Fibroblast of the aortic adventitia (primary cell): Measurements from ENCODE around the gene PIK3CB. TPM values are rescaled to one million over a fixed set of nuclear protein-coding genes. Genes with fewer than 3 reads are reported as not detected.
"Not testable (repeated sequence)": the region's sequence is repeated elsewhere in the genome, so short reads cannot be mapped to it uniquely, and the experiment has no call there.

Experiments used
- DNase-seq: peaks from one replicate; pipeline ENCODE4 v3.0.0-alpha.2; 2010; ENCODE audit warnings: low read depth
- H3K4me3 ChIP-seq: 2 replicates; pipeline ENCODE4 v1.5.1; 2011; ENCODE audit warnings: low read depth, mild to moderate bottlenecking, control low read depth, low read length, moderate library complexity
- total RNA-seq: library from RNA; depleted of rRNA; stranded (reverse); fragments of >200 nt; gene quantifications from 2 replicates; pipeline ENCODE4 v1.2.3, GENCODE V29; 2012; ENCODE audit warnings: low replicate concordance
- TF ChIP-seq, protein P1 (sequence below): IDR thresholded peaks from 2 replicates; pipeline ENCODE4 v1.5.1; 2011; ENCODE audit warnings: mild to moderate bottlenecking, low read length, control low read depth, inconsistent platforms; ENCODE audit not compliant: insufficient read depth

Gene PIK3CB
- total RNA-seq, 1 donor, result 9.9 TPM

DNA sequence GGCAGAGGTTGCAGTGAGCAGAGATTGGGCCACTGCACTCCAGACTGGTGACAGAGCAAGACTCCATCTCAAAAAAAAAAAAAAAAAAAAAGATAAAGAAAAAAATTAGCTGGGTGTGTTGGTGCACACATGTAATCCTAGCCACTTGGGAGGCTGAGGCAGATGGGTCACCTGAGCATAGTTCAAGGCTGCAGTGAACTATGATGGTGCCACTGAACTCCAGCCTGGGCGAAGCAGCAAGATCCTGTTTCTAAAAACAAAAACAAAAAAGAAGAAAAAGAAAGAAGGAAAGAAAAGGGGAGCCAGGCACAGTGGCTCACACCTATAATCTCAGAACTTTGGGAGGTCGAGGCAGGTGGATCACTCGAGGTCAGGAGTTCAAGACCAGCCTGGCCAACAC is 32.9 kb downstream of the PIK3CB start:
- H3K4me3 ChIP-seq, result no peak overlapping the region
- DNase-seq, result no peak
- TF ChIP-seq, protein P1, sequence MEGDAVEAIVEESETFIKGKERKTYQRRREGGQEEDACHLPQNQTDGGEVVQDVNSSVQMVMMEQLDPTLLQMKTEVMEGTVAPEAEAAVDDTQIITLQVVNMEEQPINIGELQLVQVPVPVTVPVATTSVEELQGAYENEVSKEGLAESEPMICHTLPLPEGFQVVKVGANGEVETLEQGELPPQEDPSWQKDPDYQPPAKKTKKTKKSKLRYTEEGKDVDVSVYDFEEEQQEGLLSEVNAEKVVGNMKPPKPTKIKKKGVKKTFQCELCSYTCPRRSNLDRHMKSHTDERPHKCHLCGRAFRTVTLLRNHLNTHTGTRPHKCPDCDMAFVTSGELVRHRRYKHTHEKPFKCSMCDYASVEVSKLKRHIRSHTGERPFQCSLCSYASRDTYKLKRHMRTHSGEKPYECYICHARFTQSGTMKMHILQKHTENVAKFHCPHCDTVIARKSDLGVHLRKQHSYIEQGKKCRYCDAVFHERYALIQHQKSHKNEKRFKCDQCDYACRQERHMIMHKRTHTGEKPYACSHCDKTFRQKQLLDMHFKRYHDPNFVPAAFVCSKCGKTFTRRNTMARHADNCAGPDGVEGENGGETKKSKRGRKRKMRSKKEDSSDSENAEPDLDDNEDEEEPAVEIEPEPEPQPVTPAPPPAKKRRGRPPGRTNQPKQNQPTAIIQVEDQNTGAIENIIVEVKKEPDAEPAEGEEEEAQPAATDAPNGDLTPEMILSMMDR, result no peak

DNA sequence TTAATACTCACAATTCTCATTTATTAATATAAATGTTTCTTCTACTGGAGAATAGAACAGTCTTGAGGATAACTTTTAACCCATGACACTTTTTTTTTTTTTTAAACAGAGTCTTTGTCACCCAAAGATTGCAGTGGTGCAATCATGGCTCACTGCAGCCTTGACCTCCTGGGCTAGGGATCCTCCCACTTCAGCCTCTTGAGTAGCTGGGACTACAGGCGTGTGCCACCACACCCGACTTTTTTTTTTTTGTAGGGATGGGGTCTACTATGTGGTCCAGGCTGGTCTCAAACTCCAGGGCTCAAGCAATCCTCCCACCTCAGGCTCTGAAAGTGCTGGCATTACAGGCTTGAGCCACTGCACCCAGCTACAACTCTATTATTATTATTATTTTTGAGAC is 34.5 kb downstream of the PIK3CB start:
- no peak overlapping the region for H3K4me3 ChIP-seq
- TF ChIP-seq, protein P1, result no peak
- DNase-seq, result no peak

DNA sequence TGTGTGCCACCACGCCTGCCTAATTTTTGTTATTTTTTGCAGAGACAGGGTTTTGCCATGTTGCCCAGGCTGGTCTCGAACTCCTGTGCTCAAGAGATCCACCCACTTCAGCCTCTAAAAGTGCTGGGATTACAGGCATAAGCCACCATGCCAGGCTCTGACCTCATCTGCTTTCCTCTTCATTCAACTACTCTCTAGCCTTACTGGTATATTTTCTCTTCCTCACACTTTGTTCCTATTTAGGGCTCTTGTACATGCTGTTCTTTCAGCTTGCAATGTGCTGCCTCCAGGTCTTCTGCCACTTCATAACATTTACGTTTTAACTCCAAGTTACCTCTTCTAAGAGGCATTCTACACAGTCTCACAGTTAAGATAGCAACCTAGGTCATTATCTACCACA is 34.9 kb downstream of the PIK3CB start:
- TF ChIP-seq, protein P1, result no peak
- no peak for DNase-seq
- no peak overlapping the region for H3K4me3 ChIP-seq

DNA sequence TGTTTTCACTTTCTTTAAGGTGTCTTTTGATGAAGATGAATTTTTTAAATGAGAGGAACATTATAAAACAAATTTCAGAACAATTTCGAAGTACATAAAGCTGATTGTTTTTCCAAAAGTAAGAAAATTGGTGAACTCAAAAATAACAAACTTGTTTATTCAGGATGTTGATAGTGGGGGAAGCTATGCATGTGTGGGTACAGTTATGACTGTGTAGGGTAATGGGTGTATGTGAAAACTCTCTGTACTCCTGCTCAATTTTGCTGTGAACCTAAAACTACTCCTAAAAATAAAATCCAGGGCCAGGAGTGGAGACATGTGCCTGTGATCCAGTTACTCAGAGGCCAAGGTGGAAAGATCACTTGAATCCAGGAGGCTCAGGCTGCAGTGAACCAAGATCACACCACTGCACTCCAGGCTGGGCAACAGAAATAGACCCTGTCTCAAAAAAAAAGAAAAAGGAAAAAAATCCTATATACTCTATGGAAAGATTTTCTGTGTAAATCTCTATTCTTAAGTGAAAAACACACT is 37.2 kb downstream of the PIK3CB start:
- no peak overlapping the region for H3K4me3 ChIP-seq
- TF ChIP-seq, protein P1, result no peak
- DNase-seq, result no peak

DNA sequence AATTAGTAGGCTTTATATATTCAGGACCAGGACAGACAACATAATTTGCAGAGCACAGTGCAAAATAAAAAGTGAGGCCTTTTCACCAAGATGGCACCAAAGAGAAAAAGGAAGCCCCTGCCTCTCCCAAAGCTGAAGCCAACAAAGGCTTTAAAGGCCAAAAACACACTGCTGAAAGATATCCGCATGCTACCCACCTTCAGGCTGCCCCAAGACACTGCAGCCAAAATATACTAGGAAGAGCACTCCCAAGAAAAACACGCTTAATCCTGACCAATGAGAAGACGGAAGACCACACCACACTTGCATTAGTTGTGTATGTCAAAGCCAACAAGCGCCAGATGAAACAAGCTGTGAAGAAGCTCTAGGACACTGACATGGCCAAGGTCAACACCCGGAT is 38.0 kb downstream of the PIK3CB start:
- no peak for DNase-seq
- no peak overlapping the region for H3K4me3 ChIP-seq
- TF ChIP-seq, protein P1, result no peak

DNA sequence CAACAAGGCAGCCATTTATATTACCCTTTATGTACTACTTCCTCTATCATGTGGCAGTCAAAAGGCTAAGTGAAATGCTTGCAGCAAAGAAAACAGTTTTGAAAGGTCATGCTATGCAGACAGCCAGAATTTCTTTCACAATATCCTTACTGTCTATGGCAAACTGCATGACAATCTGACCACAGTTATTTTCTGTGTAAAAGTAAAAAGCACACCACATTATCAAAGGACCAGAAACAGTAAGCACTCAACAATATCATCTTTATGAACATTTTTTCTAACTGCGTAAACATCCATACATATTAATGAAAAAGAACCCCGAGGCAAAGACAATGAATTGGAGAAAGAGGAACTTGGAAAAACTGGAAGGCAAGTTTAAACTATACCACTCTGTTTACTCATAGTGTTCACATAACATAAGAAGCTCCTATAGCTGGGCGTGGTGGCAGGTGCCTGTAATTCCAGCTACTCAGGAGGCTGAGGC is 47.9 kb downstream of the PIK3CB start:
- no peak overlapping the region for H3K4me3 ChIP-seq
- TF ChIP-seq, protein P1, result no peak
- DNase-seq, result peak; percentile 56

DNA sequence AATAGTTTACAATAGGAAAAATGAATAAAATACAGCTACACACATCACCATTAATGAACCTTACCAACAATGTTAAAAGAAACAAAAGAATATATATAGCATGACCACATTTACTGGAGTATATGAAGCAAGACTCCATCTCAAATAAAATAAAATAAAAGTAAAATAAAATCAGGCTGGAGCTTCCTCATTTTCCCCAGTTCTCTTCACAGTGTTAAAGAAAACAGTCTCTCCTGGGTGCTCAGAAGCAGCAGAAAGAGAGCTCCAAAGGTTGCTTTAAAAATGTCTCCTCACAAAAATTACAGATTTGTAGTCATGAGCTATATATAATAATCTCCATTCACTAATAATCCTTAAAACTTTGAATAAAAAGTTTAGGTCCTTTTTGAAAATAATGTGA is 48.8 kb downstream of the PIK3CB start:
- TF ChIP-seq, protein P1, result no peak
- no peak for DNase-seq

DNA sequence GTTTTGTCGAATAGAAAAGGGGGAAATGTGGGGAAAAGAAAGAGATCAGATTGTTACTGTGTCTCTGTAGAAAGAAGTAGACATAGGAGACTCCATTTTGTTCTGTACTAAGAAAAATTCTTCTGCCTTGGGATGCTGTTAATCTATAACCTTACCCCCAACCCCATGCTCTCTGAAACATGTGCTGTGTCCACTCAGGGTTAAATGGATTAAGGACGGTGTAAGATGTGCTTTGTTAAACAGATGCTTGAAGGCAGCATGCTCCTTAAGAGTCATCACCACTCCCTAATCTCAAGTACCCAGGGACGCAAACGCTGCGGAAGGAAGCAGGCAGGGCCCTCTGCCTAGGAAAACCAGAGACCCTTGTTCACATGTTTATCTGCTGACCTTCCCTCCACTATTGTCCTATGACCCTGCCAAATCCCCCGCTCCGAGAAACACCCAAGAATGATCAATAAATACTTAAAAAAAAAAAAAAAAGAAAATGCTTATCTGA is 49.3 kb downstream of the PIK3CB start:
- H3K4me3 ChIP-seq, DNase-seq: not testable (repeated sequence)

More for the DNA sequence above, 48.8 kb downstream of the PIK3CB start:
- H3K4me3 ChIP-seq, result no peak overlapping the region
